Trophoblast cell (in vitro differentiated cells and primary cell): Measurements from ENCODE around the gene CFAP52.

Experiments used
- DNase-seq, 2 donors: peaks; one replicate each; pipeline ENCODE4 v3.0.0-alpha.2; 2016
- H2AFZ ChIP-seq: 2 replicates; pipeline ENCODE4 v1.6.1; 2013; ENCODE audit warnings: low read length, moderate library complexity, mild to moderate bottlenecking; ENCODE audit not compliant: insufficient read depth, poor library complexity
- H2AK5ac ChIP-seq: 2 replicates; pipeline ENCODE4 v1.6.1; 2013; ENCODE audit warnings: mild to moderate bottlenecking, low read length
- H2BK120ac ChIP-seq: 2 replicates; pipeline ENCODE4 v1.6.1; 2013; ENCODE audit warnings: low read length, mild to moderate bottlenecking, moderate library complexity; ENCODE audit not compliant: insufficient read depth, poor library complexity
- H2BK12ac ChIP-seq: 2 replicates; pipeline ENCODE4 v1.6.1; 2013; ENCODE audit warnings: mild to moderate bottlenecking, low read length, moderate library complexity
- H2BK5ac ChIP-seq: 2 replicates; pipeline ENCODE4 v1.6.1; 2013; ENCODE audit warnings: low read length, low read depth, moderate library complexity, mild to moderate bottlenecking; ENCODE audit not compliant: poor library complexity
- H3K14ac ChIP-seq: 2 replicates; pipeline ENCODE4 v1.6.1; 2013; ENCODE audit warnings: mild to moderate bottlenecking, low read length
- H3K18ac ChIP-seq: 2 replicates; pipeline ENCODE4 v1.6.1; 2013; ENCODE audit warnings: mild to moderate bottlenecking, low read length
- H3K23ac ChIP-seq: 2 replicates; pipeline ENCODE4 v1.6.1; 2013; ENCODE audit warnings: low read length
- H3K27ac ChIP-seq: 2 replicates; pipeline ENCODE4 v1.5.1; 2013; ENCODE audit warnings: low read depth, mild to moderate bottlenecking, inconsistent platforms, low read length, moderate library complexity
- H3K27me3 ChIP-seq: 2 replicates; pipeline ENCODE4 v1.6.1; 2013; ENCODE audit warnings: inconsistent platforms, mild to moderate bottlenecking, low read length, moderate library complexity; ENCODE audit not compliant: insufficient read depth
- H3K36me3 ChIP-seq, 2 experiments: 1 replicate in 1 of 2; 2 replicates in 1 of 2; pipeline ENCODE4 v1.6.1; 2013; ENCODE audit warnings: low read length in 2 of 2, mild to moderate bottlenecking in 2 of 2, moderate library complexity in 1 of 2; ENCODE audit not compliant: insufficient read depth in 2 of 2, control insufficient read depth in 1 of 2
- H3K4ac ChIP-seq: 2 replicates; pipeline ENCODE4 v1.6.1; 2013; ENCODE audit warnings: low read depth, mild to moderate bottlenecking, low read length, moderate library complexity
- H3K4me1 ChIP-seq, 2 experiments: 1 replicate in 1 of 2; 2 replicates in 1 of 2; pipeline ENCODE4 v1.6.1; 2013; ENCODE audit warnings: low read length in 2 of 2, mild to moderate bottlenecking in 2 of 2, moderate library complexity in 1 of 2; ENCODE audit not compliant: insufficient read depth in 2 of 2, control insufficient read depth in 1 of 2
- H3K4me2 ChIP-seq: 2 replicates; pipeline ENCODE4 v1.6.1; 2013; ENCODE audit warnings: inconsistent platforms, mild to moderate bottlenecking, low read length, moderate library complexity
- H3K4me3 ChIP-seq: 2 replicates; pipeline ENCODE4 v1.5.1; 2013; ENCODE audit warnings: mild to moderate bottlenecking, low read depth, low read length, inconsistent platforms
- H3K79me1 ChIP-seq: one replicate; pipeline ENCODE4 v1.6.1; 2013; ENCODE audit warnings: low read length
- H3K79me2 ChIP-seq: 2 replicates; pipeline ENCODE4 v1.6.1; 2013; ENCODE audit warnings: low read length, mild to moderate bottlenecking; ENCODE audit not compliant: control insufficient read depth, insufficient read depth, poor library complexity
- H3K9ac ChIP-seq: 2 replicates; pipeline ENCODE4 v1.6.1; 2013; ENCODE audit warnings: mild to moderate bottlenecking, low read length
- H3K9me3 ChIP-seq: 2 replicates; pipeline ENCODE4 v1.6.1; 2013; ENCODE audit warnings: low read depth, mild to moderate bottlenecking, control low read depth, inconsistent platforms, low read length; ENCODE audit not compliant: insufficient read depth
- H4K12ac ChIP-seq: 2 replicates; pipeline ENCODE4 v1.6.1; 2013; ENCODE audit warnings: low read depth, mild to moderate bottlenecking, low read length, moderate library complexity
- H4K8ac ChIP-seq: 2 replicates; pipeline ENCODE4 v1.6.1; 2013; ENCODE audit warnings: low read depth, mild to moderate bottlenecking, low read length, moderate library complexity
- H4K91ac ChIP-seq: one replicate; pipeline ENCODE4 v1.6.1; 2013; ENCODE audit warnings: low read depth, mild to moderate bottlenecking, low read length, moderate library complexity
- WGBS: extraction: QIAGEN DNeasy Blood & Tissue Kit; methylation state at CpG from one replicate; pipeline ENCODE4 v1.1.7; 2013; ENCODE audit warnings: missing lambda C conversion rate; ENCODE audit not compliant: insufficient read length, insufficient coverage; ENCODE audit errors: extremely low coverage; 5-methylcytosine and 5-hydroxymethylcytosine counted together

CFAP52 gene

DNA sequence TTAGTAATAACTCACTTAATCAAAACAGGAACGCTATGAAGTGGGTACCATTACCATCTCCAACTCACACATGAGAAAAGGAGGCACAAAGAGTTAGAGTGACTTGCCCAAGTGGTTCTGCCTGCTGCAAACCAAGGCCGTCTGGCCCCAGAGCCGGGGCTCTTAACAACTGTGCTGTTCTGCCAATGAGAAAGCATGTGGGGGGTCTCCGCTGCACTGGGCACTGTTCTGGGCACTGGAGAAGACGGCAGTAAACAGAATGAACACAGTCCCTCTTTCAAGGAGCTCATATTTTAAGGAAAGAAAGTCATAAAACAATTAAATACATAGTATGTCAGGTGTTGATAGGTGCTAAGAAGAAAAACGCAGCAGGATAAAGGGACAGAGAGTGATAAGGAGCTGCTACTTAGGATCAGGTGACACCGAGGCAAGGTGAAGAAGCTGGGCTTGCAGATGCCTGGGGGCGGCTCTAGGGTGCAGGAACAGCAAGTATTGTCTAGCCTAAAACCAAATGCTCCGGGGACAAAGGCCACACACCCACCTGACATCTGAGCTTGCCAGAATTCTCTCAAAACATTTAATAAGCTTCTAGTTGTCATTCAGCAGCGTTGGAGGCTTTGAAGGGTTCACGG is 7.4 kb upstream of the CFAP52 start:
- no CpG with 5 or more reads among the region's 11 CpGs for WGBS
- Histone ChIP-seq H4K91ac (no peak overlapping the region), H3K79me1 (no peaks in the 10 kb centered on the region), H2BK5ac (no peak overlapping the region), H3K14ac (no peak overlapping the region), H2AFZ (no peak overlapping the region), H3K9me3 (no peaks in the 10 kb centered on the region), H3K4me3 (no peak overlapping the region), H3K23ac (no peak overlapping the region), H2AK5ac (no peak overlapping the region), H3K27ac (no peak overlapping the region), H3K79me2 (no peaks in the 10 kb centered on the region), H3K9ac (no peak overlapping the region), H2BK12ac (no peak overlapping the region), H3K4me1 (no peaks in the 10 kb centered on the region), H3K18ac (no peak overlapping the region), H4K12ac (no peak overlapping the region), H4K8ac (no peak overlapping the region), H2BK120ac (no peak overlapping the region), H3K27me3 (no peaks in the 10 kb centered on the region), H3K36me3 (peaks cover 3 to 7% of the 10 kb centered on the region in 2 experiments), H3K4ac (no peak overlapping the region), H3K4me2 (no peak overlapping the region)
- DNase-seq = no peak

DNA sequence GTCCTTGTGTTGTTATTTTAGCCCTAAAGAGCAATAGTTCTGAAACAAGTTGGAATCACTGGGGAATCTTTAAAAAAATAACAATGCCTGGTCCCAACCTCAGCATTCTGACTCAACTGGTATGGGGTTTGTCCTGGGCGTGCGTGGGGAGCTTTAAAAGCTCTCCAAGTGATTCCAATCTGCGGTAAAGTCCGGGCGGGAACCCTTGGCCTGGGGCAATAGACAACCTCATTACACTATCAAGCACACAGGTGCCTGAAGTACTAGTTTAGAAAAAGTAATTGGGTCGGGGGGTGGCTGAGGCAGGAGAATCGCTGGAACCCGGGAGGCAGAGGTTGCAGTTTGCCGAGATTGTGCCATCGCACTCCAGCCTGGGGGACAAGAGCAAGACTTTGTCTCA is 5.2 kb upstream of the CFAP52 start:
- no peak overlapping the region for H2BK120ac ChIP-seq
- no peak overlapping the region for H3K4me3 ChIP-seq
- no peak overlapping the region for H3K4me2 ChIP-seq
- H3K27me3 ChIP-seq = no peaks in the 10 kb centered on the region
- H3K4ac ChIP-seq = no peak overlapping the region
- H4K91ac ChIP-seq = no peak overlapping the region
- H4K12ac ChIP-seq = no peak overlapping the region
- no peak overlapping the region for H2BK5ac ChIP-seq
- no CpG with 5 or more reads among the region's 10 CpGs for WGBS
- H3K9ac ChIP-seq = no peak overlapping the region
- H3K23ac ChIP-seq = no peak overlapping the region
- peaks cover 3% of the 10 kb centered on the region for H3K79me1 ChIP-seq
- no peak for DNase-seq
- no peak overlapping the region for H3K14ac ChIP-seq
- no peaks in the 10 kb centered on the region for H3K9me3 ChIP-seq
- no peaks in the 10 kb centered on the region for H3K4me1 ChIP-seq
- H2AK5ac ChIP-seq = no peak overlapping the region
- no peak overlapping the region for H4K8ac ChIP-seq
- no peak overlapping the region for H3K27ac ChIP-seq
- peaks cover 3 to 7% of the 10 kb centered on the region in 2 experiments for H3K36me3 ChIP-seq
- H3K79me2 ChIP-seq = peaks cover 4% of the 10 kb centered on the region
- H2AFZ ChIP-seq = no peak overlapping the region
- H3K18ac ChIP-seq = no peak overlapping the region
- H2BK12ac ChIP-seq = no peak overlapping the region

DNA sequence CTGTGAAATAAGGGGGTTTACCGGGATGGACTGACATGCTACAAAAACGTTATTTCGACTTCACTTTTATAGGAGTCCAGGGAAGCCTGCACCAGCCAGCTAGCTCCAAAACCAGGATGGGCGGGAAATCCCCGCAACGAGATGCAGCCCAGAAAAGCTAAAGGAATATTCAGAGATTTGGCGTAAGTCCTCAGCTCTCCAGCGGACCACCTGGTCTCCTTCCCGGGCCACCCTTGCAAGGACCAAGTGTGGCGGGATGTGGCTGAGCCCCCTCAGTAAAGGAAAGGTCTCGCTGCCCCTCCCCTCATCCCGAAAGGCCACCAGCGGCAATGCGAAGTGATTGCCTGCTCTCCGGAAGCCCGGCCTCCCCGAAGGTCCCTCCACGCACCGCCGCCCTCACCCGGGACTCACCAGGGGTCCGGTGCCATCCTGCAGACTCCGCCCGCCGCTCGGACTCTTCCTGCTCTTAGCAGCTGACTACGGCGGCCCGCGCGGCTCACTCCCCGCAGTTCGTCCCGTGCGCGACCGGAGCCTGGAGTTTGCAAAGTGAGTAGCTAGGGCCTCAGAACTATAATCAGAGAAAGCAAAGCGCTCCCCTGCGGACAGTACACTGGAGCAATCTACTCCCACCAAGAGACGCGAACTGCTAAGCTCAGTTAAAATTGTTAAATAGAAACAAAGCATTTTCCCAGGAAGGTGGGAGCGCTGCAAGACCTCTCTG is 901 bp upstream of the CFAP52 start, which contains the start of gene STX8:
TSS of gene STX8 (minus strand) at position 440 of the 721 bp plus-strand sequence. CDS start at position 428, 12 bp downstream.
- no peak within 1 kb of the TSS for H3K23ac ChIP-seq
- H3K9me3 ChIP-seq = no peaks in the 10 kb centered on the region
- H4K91ac ChIP-seq = peak within 1 kb of the TSS; percentile 21
- H2BK120ac ChIP-seq = peak within 1 kb of the TSS; percentile 74
- H3K9ac ChIP-seq = peak within 1 kb of the TSS; percentile 78
- H4K12ac ChIP-seq = peak within 1 kb of the TSS; percentile 93
- peaks cover 3% of the 10 kb centered on the region for H3K79me1 ChIP-seq
- H2AK5ac ChIP-seq = no peak within 1 kb of the TSS
- H3K4ac ChIP-seq = peak within 1 kb of the TSS; percentile 74
- H3K27ac ChIP-seq = peak within 1 kb of the TSS; percentile 7
- peak within 1 kb of the TSS; percentile 92 for H3K4me2 ChIP-seq
- peak; percentile 75 to 87 for DNase-seq
- H2AFZ ChIP-seq = peak within 1 kb of the TSS; percentile 95
- H2BK5ac ChIP-seq = peak within 1 kb of the TSS; percentile 19
- peaks cover 4 to 5% of the 10 kb centered on the region in 2 experiments for H3K4me1 ChIP-seq
- H3K18ac ChIP-seq = peak within 1 kb of the TSS; percentile 74
- no peaks in the 10 kb centered on the region for H3K27me3 ChIP-seq
- H2BK12ac ChIP-seq = no peak within 1 kb of the TSS
- no peaks in the 10 kb centered on the region for H3K36me3 ChIP-seq
- WGBS = no CpG with 5 or more reads among the region's 42 CpGs
- H3K79me2 ChIP-seq = peaks cover 4% of the 10 kb centered on the region
- peak within 1 kb of the TSS; percentile 96 for H4K8ac ChIP-seq
- peak within 1 kb of the TSS; percentile 65 for H3K14ac ChIP-seq
- H3K4me3 ChIP-seq = peak within 1 kb of the TSS; percentile 89

DNA sequence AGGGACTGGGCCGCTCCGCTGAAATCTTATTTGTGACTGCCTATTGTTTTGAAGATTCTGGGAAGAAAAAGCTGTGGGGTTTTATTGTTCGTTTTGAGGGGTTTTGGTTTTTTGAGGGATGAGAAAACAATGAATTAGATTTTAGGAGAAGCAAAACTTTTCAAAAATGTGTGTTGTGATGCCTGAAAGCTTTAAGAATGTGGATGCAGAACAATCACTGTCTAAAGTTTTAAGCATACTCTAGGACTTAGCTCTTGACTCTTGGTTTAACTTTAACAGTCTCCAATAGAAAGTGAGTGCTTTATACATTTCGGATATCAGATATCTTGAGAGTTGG is 899 bp downstream of the CFAP52 start:
- no peak overlapping the region for H4K12ac ChIP-seq
- WGBS = 100% methylated on average over 1 of the region's 4 CpGs

More for the DNA sequence above, 899 bp downstream of the CFAP52 start:
- Histone ChIP-seq H3K27me3 (no peaks in the 10 kb centered on the region), H3K27ac (no peak overlapping the region), H3K4ac (no peak overlapping the region), H2AK5ac (no peak overlapping the region), H3K79me2 (peaks cover 4% of the 10 kb centered on the region), H4K91ac (no peak overlapping the region), H3K9ac (no peak overlapping the region), H3K4me2 (no peak overlapping the region), H2BK120ac (no peak overlapping the region), H3K18ac (no peak overlapping the region), H3K4me3 (no peak overlapping the region), H3K36me3 (no peaks in the 10 kb centered on the region), H3K9me3 (no peaks in the 10 kb centered on the region), H3K4me1 (peaks cover 4 to 5% of the 10 kb centered on the region in 2 experiments), H3K23ac (no peak overlapping the region), H3K79me1 (peaks cover 3% of the 10 kb centered on the region), H2BK12ac (no peak overlapping the region), H2AFZ (no peak overlapping the region), H3K14ac (no peak overlapping the region), H4K8ac (no peak overlapping the region), H2BK5ac (no peak overlapping the region)
- DNase-seq = no peak
